ENCODE results near the gene TESK1. TPM values are rescaled to one million over a fixed set of nuclear protein-coding genes. Genes with fewer than 3 reads are reported as not detected.

TESK1 gene
- polyA plus RNA-seq, 1 experiment = 32.6 TPM

- Histone ChIP-seq H3K27me3 (ENCODE audit: control insufficient read depth, insufficient read depth, low read length) (peaks cover 12% of the 10 kb centered on the region), H3K36me3 (ENCODE audit: control insufficient read depth, insufficient read depth, low read length) (no peaks in the 10 kb centered on the region), H3K4me3 (ENCODE audit: low read depth, low read length) (no peak overlapping the region)
- DNase-seq (ENCODE audit: low read depth) = no peak
- ChIA-PET CTCF (interaction anchor here (1.1 to 1.8 kb wide), 5 partner anchors 8 to 29 kb away, joined by 3 to 9 read pairs (median 4); no protein-coding TSS in a partner anchor), POLR2A (no interaction called here)
- no peak for TF ChIP-seq CTCF (IDR thresholded peaks at IDR 0.05; ENCODE audit: insufficient read depth, low read depth, low read length)
Observed at GRCh38 chr9:35618854-35619799, 14.1 kb downstream of the TESK1 start.

- H3K4me3 ChIP-seq (ENCODE audit: low read depth, low read length) = no peak overlapping the region
- H3K27me3 ChIP-seq (ENCODE audit: control insufficient read depth, insufficient read depth, low read length) = peaks cover 10% of the 10 kb centered on the region
- no peaks in the 10 kb centered on the region for H3K36me3 ChIP-seq (ENCODE audit: control insufficient read depth, insufficient read depth, low read length)
- CTCF ChIA-PET = interaction anchor here (1.1 to 1.8 kb wide), 5 partner anchors 8 to 29 kb away, joined by 3 to 9 read pairs (median 4); no protein-coding TSS in a partner anchor
- POLR2A ChIA-PET = no interaction called here
- no peak for TF ChIP-seq CTCF (IDR thresholded peaks at IDR 0.05; ENCODE audit: insufficient read depth, low read depth, low read length)
- DNase-seq (ENCODE audit: low read depth) = no peak
Observed at GRCh38 chr9:35619800-35620158, 14.7 kb downstream of the TESK1 start.

- Histone ChIP-seq H3K36me3 (ENCODE audit: control insufficient read depth, insufficient read depth, low read length) (no peaks in the 10 kb centered on the region), H3K27me3 (ENCODE audit: control insufficient read depth, insufficient read depth, low read length) (no peaks in the 10 kb centered on the region; the same call in 1 of the 2 replicates), H3K4me3 (ENCODE audit: low read depth, low read length) (no peak overlapping the region)
- ChIA-PET POLR2A (no interaction called here), CTCF (interaction anchor here (1.3 kb wide), 2 partner anchors 19 kb away, joined by 3 to 4 read pairs; no protein-coding TSS in a partner anchor)
- no peak for TF ChIP-seq CTCF (IDR thresholded peaks at IDR 0.05; ENCODE audit: insufficient read depth, low read depth, low read length)
- DNase-seq (ENCODE audit: low read depth) = no peak
Observed at GRCh38 chr9:35627575-35627974, 22.5 kb downstream of the TESK1 start.

GRCh38 chr9:35628389-35628991 lies 23.4 kb downstream of the TESK1 start:
- Histone ChIP-seq H3K27me3 (ENCODE audit: control insufficient read depth, insufficient read depth, low read length) (no peaks in the 10 kb centered on the region; the same call in 1 of the 2 replicates), H3K36me3 (ENCODE audit: control insufficient read depth, insufficient read depth, low read length) (no peaks in the 10 kb centered on the region), H3K4me3 (ENCODE audit: low read depth, low read length) (no peak overlapping the region)
- TF ChIP-seq CTCF (IDR thresholded peaks at IDR 0.05; ENCODE audit: insufficient read depth, low read depth, low read length) = no peak
- POLR2A ChIA-PET = no interaction called here
- DNase-seq (ENCODE audit: low read depth) = no peak
- CTCF ChIA-PET = interaction anchor here (0.8 to 1.9 kb wide), 5 partner anchors 15 to 139 kb away, joined by 3 to 7 read pairs (median 4); partner anchors contain the start of gene RUSC2

GRCh38 chr9:35629597-35629996 lies 24.5 kb downstream of the TESK1 start:
- H3K4me3 ChIP-seq (ENCODE audit: low read depth, low read length) = no peak overlapping the region
- H3K36me3 ChIP-seq (ENCODE audit: control insufficient read depth, insufficient read depth, low read length) = no peaks in the 10 kb centered on the region
- CTCF ChIA-PET = interaction anchor here (1.0 to 1.9 kb wide), 4 partner anchors 10 to 19 kb away, joined by 3 to 7 read pairs (median 6); no protein-coding TSS in a partner anchor
- POLR2A ChIA-PET = no interaction called here
- no peak for DNase-seq (ENCODE audit: low read depth)
- no peak for TF ChIP-seq CTCF (IDR thresholded peaks at IDR 0.05; ENCODE audit: insufficient read depth, low read depth, low read length)
- no peaks in the 10 kb centered on the region; the same call in 1 of the 2 replicates for H3K27me3 ChIP-seq (ENCODE audit: control insufficient read depth, insufficient read depth, low read length)

All from BJ (cell line).